WTC11 (cell line): Measurements from ENCODE around the gene UBA3. TPM values are rescaled to one million over a fixed set of nuclear protein-coding genes. Genes with fewer than 3 reads are reported as not detected.

Source experiments
- ATAC-seq: fragments of 200-7000 bp; cut with Tn5 transposase; 2 replicates; pipeline ENCODE4 v1.10.0; 2021; ENCODE audit warnings: mild to moderate bottlenecking, moderate library complexity
- CTCF ChIA-PET: fragments of 300-600 bp; sonication (Branson Sonifier 250); formaldehyde crosslinking; loops from one replicate; lab custom pipeline; 2021; ENCODE audit warnings: antibody characterized with exemption; lab: Charles Lee
- POLR2A ChIA-PET: fragments of 350-600 bp; sonication (Branson Sonifier 250); formaldehyde crosslinking; loops from one replicate; lab custom pipeline; 2021; ENCODE audit warnings: antibody characterized with exemption; lab: Charles Lee
- DNase-seq: peaks from one replicate; pipeline ENCODE4 v3.0.0; 2021; ENCODE audit warnings: low spot score
- H3K27ac Mint-ChIP-seq: 2 replicates; pipeline ENCODE4 v1.8.0; 2021; ENCODE audit warnings: mixed read lengths
- H3K27me3 Mint-ChIP-seq: 2 replicates; pipeline ENCODE4 v1.8.0; 2021; ENCODE audit warnings: low read depth, mild to moderate bottlenecking, moderate library complexity, mixed read lengths
- H3K36me3 Mint-ChIP-seq: 2 replicates; pipeline ENCODE4 v1.8.0; 2021; ENCODE audit warnings: mixed read lengths
- H3K4me1 Mint-ChIP-seq: 2 replicates; pipeline ENCODE4 v1.8.0; 2022; ENCODE audit warnings: mixed read lengths
- H3K4me3 Mint-ChIP-seq: 2 replicates; pipeline ENCODE4 v1.8.0; 2021; ENCODE audit warnings: mild to moderate bottlenecking, moderate library complexity, mixed read lengths
- H3K9me3 Mint-ChIP-seq: 2 replicates; pipeline ENCODE4 v1.8.0; 2021; ENCODE audit warnings: mixed read lengths
- ATF1 ChIP-seq: sonication (generic); formaldehyde crosslinking; IDR thresholded peaks from 2 replicates; pipeline ENCODE4 v1.8.1; 2023; ENCODE audit warnings: mild to moderate bottlenecking, moderate library complexity, missing genetic modification reagents
- ATF2 ChIP-seq: sonication (generic); formaldehyde crosslinking; IDR thresholded peaks from 2 replicates; pipeline ENCODE4 v1.8.1; 2022; ENCODE audit warnings: low read depth, missing genetic modification reagents, borderline replicate concordance
- CTCF ChIP-seq: fragments of 200-600 bp; IDR thresholded peaks from 2 replicates; pipeline ENCODE4 v1.8.0; 2022; ENCODE audit warnings: antibody characterized with exemption
- ERG ChIP-seq: fragments of 250-450 bp; sonication (Bioruptor Pico); IDR thresholded peaks from 2 replicates; pipeline ENCODE4 v1.8.0; 2021; ENCODE audit warnings: mild to moderate bottlenecking
- HMGA2 ChIP-seq: fragments of 250-450 bp; sonication (Bioruptor Pico); IDR thresholded peaks from 2 replicates; pipeline ENCODE4 v1.4.0; 2021; ENCODE audit warnings: mild to moderate bottlenecking, moderate library complexity
- HMGXB4 ChIP-seq: sonication (generic); formaldehyde crosslinking; IDR thresholded peaks from 2 replicates; pipeline ENCODE4 v1.8.1; 2023; ENCODE audit warnings: mild to moderate bottlenecking, moderate library complexity, missing genetic modification reagents
- MXD4 ChIP-seq: fragments of 250-450 bp; sonication (Bioruptor Pico); IDR thresholded peaks from 2 replicates; pipeline ENCODE4 v1.8.0; 2021; ENCODE audit warnings: mild to moderate bottlenecking, moderate library complexity, borderline replicate concordance
- MYBL2 ChIP-seq: sonication (generic); formaldehyde crosslinking; IDR thresholded peaks from 2 replicates; pipeline ENCODE4 v1.8.1; 2023; ENCODE audit warnings: mild to moderate bottlenecking, moderate library complexity, missing genetic modification reagents
- NFATC4 ChIP-seq: fragments of 250-450 bp; sonication (Bioruptor Pico); IDR thresholded peaks from 2 replicates; pipeline ENCODE4 v1.9.0; 2021; ENCODE audit warnings: mild to moderate bottlenecking
- PRRX2 ChIP-seq: fragments of 250-450 bp; sonication (Bioruptor Pico); IDR thresholded peaks from 2 replicates; pipeline ENCODE4 v1.8.0; 2021; ENCODE audit warnings: mild to moderate bottlenecking
- ZBTB21 ChIP-seq: sonication (generic); formaldehyde crosslinking; IDR thresholded peaks from 2 replicates; pipeline ENCODE4 v1.8.1; 2023; ENCODE audit warnings: mild to moderate bottlenecking, missing genetic modification reagents, borderline replicate concordance
- ZNF396 ChIP-seq: fragments of 250-450 bp; sonication (Bioruptor Pico); IDR thresholded peaks from 2 replicates; pipeline ENCODE4 v1.8.0; 2021; ENCODE audit warnings: mild to moderate bottlenecking, moderate library complexity, borderline replicate concordance
- ZNF416 ChIP-seq: fragments of 250-450 bp; sonication (Bioruptor Pico); IDR thresholded peaks from 2 replicates; pipeline ENCODE4 v1.9.0; 2021; ENCODE audit warnings: mild to moderate bottlenecking, inconsistent platforms
- ZNF425 ChIP-seq: fragments of 250-450 bp; sonication (Bioruptor Pico); conservative IDR thresholded peaks from 2 replicates; pipeline ENCODE4 v1.9.0; 2021; ENCODE audit warnings: mild to moderate bottlenecking
- total RNA-seq: library from RNA; stranded (reverse); gene quantifications from 3 replicates; pipeline ENCODE4 v1.2.3, GENCODE V29; 2021
- TF ChIP-seq, protein P1 (sequence below): sonication (generic); formaldehyde crosslinking; IDR thresholded peaks from 2 replicates; pipeline ENCODE4 v1.8.0; 2022; ENCODE audit warnings: mild to moderate bottlenecking, missing genetic modification reagents
- TF ChIP-seq, protein P2 (sequence below): fragments of 250-450 bp; sonication (Bioruptor Pico); IDR thresholded peaks from 2 replicates; pipeline ENCODE4 v2.1.2; 2022; ENCODE audit warnings: mild to moderate bottlenecking, moderate library complexity
- TF ChIP-seq, protein P3 (sequence below): sonication (generic); formaldehyde crosslinking; IDR thresholded peaks from 2 replicates; pipeline ENCODE4 v1.8.1; 2022; ENCODE audit warnings: low read depth, mild to moderate bottlenecking, moderate library complexity, missing genetic modification reagents, borderline replicate concordance
- TF ChIP-seq, protein P4 (sequence below): sonication (generic); formaldehyde crosslinking; IDR thresholded peaks from 2 replicates; pipeline ENCODE4 v1.8.1; 2023; ENCODE audit warnings: mild to moderate bottlenecking, missing genetic modification reagents
- TF ChIP-seq, protein P5 (sequence below): sonication (generic); formaldehyde crosslinking; IDR thresholded peaks from 2 replicates; pipeline ENCODE4 v1.8.1; 2023; ENCODE audit warnings: mild to moderate bottlenecking, missing genetic modification reagents
- TF ChIP-seq, protein P6 (sequence below): sonication (generic); formaldehyde crosslinking; IDR thresholded peaks from 2 replicates; pipeline ENCODE4 v1.8.0; 2022; ENCODE audit warnings: mild to moderate bottlenecking, missing genetic modification reagents

The UBA3 gene
- total RNA-seq, 1 experiment from 2014 or later: 75.0 TPM

DNA sequence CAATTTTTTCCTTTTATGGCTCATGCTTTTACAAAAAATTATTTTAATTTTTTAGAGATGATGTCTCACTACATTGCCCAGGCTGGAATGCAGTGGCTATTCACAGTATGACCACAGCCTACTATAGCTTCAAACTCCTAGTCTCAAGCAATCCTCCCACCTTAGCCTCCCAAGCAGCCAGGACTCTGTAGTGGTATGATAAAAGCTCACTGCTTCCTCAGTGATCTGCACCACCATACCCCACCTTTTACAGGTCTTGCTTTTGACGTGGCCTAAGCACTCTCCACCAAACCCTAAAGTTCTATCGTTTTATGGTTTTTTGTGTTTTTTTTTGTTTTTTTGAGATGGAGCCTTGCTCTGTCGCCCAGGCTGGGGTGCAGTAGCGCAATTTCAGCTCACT, 14.0 kb downstream of the UBA3 start:
- no peak overlapping the region for H3K4me3 Mint-ChIP-seq
- CTCF ChIA-PET: no interaction called here
- DNase-seq (no peak), ATAC-seq (no peak)
- TF ChIP-seq MYBL2 (CRISPR knock-in tag) (no peak), CTCF (no peak), HMGA2 (CRISPR knock-in tag) (no peak), ZNF425 (no peak), PRRX2 (CRISPR knock-in tag) (no peak), ERG (no peak), ZBTB21 (no peak), MXD4 (no peak), ATF2 (no peak), ZNF396 (CRISPR knock-in tag) (no peak), ZNF416 (no peak), NFATC4 (CRISPR knock-in tag) (no peak), ATF1 (CRISPR knock-in tag) (no peak), HMGXB4 (no peak)
- TF ChIP-seq, protein P1, sequence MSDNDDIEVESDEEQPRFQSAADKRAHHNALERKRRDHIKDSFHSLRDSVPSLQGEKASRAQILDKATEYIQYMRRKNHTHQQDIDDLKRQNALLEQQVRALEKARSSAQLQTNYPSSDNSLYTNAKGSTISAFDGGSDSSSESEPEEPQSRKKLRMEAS (CRISPR knock-in tag): no peak
- TF ChIP-seq, protein P2, sequence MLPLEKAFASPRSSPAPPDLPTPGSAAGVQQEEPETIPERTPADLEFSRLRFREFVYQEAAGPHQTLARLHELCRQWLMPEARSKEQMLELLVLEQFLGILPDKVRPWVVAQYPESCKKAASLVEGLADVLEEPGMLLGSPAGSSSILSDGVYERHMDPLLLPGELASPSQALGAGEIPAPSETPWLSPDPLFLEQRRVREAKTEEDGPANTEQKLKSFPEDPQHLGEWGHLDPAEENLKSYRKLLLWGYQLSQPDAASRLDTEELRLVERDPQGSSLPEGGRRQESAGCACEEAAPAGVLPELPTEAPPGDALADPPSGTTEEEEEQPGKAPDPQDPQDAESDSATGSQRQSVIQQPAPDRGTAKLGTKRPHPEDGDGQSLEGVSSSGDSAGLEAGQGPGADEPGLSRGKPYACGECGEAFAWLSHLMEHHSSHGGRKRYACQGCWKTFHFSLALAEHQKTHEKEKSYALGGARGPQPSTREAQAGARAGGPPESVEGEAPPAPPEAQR (CRISPR knock-in tag): no peak
- TF ChIP-seq, protein P3, sequence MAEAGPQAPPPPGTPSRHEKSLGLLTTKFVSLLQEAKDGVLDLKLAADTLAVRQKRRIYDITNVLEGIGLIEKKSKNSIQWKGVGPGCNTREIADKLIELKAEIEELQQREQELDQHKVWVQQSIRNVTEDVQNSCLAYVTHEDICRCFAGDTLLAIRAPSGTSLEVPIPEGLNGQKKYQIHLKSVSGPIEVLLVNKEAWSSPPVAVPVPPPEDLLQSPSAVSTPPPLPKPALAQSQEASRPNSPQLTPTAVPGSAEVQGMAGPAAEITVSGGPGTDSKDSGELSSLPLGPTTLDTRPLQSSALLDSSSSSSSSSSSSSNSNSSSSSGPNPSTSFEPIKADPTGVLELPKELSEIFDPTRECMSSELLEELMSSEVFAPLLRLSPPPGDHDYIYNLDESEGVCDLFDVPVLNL (CRISPR knock-in tag): no peak
- TF ChIP-seq, protein P4, sequence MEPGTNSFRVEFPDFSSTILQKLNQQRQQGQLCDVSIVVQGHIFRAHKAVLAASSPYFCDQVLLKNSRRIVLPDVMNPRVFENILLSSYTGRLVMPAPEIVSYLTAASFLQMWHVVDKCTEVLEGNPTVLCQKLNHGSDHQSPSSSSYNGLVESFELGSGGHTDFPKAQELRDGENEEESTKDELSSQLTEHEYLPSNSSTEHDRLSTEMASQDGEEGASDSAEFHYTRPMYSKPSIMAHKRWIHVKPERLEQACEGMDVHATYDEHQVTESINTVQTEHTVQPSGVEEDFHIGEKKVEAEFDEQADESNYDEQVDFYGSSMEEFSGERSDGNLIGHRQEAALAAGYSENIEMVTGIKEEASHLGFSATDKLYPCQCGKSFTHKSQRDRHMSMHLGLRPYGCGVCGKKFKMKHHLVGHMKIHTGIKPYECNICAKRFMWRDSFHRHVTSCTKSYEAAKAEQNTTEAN (CRISPR knock-in tag): no peak
- TF ChIP-seq, protein P5, sequence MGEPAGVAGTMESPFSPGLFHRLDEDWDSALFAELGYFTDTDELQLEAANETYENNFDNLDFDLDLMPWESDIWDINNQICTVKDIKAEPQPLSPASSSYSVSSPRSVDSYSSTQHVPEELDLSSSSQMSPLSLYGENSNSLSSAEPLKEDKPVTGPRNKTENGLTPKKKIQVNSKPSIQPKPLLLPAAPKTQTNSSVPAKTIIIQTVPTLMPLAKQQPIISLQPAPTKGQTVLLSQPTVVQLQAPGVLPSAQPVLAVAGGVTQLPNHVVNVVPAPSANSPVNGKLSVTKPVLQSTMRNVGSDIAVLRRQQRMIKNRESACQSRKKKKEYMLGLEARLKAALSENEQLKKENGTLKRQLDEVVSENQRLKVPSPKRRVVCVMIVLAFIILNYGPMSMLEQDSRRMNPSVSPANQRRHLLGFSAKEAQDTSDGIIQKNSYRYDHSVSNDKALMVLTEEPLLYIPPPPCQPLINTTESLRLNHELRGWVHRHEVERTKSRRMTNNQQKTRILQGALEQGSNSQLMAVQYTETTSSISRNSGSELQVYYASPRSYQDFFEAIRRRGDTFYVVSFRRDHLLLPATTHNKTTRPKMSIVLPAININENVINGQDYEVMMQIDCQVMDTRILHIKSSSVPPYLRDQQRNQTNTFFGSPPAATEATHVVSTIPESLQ (CRISPR knock-in tag): no peak
- TF ChIP-seq, protein P6, sequence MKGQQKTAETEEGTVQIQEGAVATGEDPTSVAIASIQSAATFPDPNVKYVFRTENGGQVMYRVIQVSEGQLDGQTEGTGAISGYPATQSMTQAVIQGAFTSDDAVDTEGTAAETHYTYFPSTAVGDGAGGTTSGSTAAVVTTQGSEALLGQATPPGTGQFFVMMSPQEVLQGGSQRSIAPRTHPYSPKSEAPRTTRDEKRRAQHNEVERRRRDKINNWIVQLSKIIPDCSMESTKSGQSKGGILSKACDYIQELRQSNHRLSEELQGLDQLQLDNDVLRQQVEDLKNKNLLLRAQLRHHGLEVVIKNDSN: no peak
- H3K36me3 Mint-ChIP-seq: peaks cover 30% of the 10 kb centered on the region
- no peak overlapping the region for H3K27ac Mint-ChIP-seq
- no peaks in the 10 kb centered on the region for H3K4me1 Mint-ChIP-seq
- H3K9me3 Mint-ChIP-seq: no peaks in the 10 kb centered on the region
- POLR2A ChIA-PET: no interaction called here
- no peaks in the 10 kb centered on the region for H3K27me3 Mint-ChIP-seq
